GM18867 (cell line): ENCODE measurements around the gene CYFIP1.

Experiments used
- ATAC-seq: cut with Tn5 transposase; IDR thresholded peaks from one replicate; pipeline ENCODE4 v1.9.1; 2021; ENCODE audit warnings: mild to moderate bottlenecking, moderate library complexity; ENCODE audit not compliant: unreplicated experiment

The CYFIP1 gene

DNA sequence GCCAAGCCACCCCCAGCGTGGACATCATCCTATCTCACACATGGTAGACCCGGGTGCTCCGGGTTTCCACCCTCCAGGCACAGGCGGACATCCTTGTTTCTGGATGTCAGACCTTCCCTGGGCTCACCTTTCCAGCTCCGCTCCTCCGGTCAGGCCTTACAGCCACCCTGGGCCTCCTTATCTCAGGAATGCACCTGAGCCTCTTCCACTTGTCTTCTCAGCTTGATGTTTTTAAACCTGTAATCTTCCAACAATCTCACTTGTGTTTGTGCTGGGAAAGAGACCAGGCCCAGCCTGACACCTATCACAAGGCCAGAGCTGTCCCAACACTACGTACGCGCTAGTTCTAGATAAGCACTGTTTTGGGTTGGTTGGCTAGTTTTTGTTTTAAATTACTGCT lies 87.8 kb downstream of the CYFIP1 start:
- no peak for ATAC-seq

DNA sequence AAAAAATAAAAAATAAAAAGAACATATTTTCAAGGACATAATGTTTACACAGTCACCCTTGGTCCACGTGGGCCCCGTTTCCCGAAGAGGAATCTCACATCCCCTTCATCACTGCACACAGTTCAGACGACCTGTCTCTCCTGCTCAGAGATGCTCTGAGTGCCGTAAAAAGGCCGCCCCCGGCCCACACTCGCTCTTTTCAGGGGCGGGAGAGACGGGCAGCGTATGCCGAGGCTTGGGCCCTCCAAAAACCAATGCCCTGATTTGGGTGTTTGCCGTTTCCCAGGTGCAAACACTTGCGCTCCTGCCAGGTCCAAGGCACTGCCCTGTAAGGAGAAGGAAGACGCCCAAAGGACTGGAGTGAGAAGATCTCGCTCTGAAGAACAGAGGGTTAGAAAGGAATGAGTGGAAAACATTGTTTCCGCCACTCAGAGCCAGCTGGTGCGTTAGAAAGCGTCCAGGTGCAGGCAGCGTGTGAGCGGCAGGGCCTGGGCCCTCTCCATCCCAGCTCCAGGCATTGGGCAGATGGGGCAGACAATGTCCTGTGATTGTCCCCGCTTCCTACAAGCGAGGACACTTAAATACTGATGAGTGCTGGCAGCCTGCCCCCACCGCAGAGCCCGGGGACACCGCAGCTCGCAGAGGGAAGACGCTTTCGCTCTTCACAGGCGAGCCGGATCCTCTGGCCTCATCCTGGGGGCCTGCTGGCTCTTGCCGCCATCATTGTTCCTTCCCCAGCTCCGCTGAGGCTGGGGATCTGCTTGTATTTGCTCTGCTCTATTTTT lies 88.5 kb downstream of the CYFIP1 start:
- no peak for ATAC-seq

- ATAC-seq, result no peak
Observed at GRCh38 chr15:22890296-22890695, 89.9 kb downstream of the CYFIP1 start.

DNA sequence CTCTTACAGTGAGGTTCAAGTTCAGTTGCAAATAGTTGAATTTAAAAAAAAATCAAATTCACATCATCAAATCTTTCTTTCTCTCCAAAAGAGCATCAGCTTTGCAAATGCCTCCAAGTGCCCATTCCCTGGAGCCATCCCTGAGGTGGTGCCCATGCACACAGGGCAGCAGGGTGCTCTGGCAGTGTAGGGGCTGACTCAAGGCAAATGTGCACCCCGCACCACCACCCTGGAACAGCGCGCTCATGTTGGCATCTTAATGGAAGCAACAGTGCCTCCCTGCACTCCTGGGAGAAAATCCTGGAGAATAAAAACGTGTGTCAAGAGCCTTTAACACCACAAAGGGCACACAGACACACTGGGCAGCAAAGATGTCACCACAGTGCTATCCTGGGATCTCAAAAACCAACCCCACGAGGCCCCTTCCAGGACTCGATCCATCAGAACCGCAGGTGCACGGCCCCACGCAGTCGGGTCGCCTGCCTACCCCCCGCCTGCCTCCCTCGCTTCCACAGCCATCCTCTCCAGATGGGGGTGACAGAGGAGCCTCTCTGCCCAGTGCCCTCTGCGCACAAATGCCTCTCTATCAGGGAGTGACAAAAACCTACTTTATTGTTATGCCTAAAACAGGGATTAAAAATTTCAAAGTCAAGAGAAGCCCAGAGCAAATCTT lies 90.9 kb downstream of the CYFIP1 start:
- ATAC-seq, result no peak

- ATAC-seq, result no peak
Observed at GRCh38 chr15:22888120-22888859, 91.9 kb downstream of the CYFIP1 start.

DNA sequence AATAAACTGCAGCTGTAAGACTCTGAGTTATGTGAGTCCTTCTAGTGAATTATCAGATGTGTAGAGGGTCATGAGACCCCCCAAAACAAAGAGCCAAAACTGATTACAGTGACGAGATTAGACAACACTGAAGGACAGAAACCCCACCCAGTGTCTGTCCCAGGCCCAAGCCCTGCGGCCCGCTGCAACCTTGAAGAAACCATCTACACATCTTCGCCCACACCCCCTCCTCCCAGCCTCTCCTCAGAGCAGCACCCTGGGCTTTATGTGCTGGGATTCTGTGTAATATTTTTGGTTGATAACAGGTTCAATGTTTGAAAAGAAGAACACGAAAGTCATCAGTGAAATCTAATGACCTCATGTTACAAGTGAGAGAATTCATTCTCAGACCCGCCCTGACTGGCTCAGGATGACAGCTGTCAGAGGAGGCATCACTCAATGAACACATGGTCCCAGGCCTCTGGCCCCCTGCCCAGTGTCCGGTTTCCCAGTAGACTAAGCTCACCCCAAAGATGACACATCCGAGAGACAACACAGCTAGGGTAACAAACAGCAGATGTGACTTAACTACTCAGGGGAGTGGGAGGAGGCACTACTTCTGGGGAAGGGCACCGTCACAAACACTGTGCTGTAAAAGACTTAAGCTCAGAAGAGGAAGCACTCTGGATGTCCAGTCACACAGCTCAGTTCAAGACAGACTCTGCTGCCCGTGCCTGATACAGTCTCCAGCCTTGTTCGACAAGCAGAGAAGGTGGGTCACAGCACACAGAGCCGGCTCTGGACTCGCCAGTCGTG lies 92.8 kb downstream of the CYFIP1 start:
- no peak for ATAC-seq

DNA sequence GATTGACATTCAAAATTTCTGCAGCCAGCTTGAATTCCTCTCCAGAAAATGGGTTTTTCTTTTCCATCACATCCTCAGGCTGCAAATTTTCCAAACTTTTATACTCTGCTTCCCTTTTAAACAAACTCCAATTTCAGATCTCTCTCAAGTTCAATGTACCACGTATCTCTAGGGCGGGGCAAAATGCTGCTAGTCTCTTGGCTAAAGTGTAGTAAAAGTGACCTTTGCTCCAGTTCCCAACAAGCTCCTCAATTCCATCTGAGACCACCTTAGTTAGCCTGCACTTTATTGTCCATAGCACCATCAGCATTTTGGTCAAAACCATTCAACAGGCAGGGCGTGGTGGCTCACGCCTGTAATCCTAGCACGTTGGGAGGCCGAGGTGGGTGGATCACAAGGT lies 95.0 kb downstream of the CYFIP1 start:
- ATAC-seq, result no peak

DNA sequence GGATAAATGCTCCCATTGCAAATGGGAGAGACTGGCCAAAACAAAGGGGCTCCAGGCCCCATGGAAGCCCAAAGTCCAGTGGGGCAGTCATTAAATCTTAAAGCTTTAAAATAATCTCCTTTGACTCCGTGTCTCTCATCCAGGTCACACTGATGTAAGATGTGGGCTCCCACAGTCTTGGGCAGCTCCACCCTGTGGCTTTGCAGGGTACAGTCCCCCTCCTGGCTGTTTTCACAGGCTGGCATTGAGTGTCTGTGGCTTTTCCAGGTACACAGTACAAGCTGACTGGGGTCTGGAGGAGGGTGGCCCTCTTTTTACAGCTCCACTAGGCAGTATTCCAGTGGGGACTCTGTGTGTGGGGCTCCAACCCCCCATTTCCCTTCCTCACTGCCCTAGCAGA lies 95.8 kb downstream of the CYFIP1 start:
- ATAC-seq, result no peak

DNA sequence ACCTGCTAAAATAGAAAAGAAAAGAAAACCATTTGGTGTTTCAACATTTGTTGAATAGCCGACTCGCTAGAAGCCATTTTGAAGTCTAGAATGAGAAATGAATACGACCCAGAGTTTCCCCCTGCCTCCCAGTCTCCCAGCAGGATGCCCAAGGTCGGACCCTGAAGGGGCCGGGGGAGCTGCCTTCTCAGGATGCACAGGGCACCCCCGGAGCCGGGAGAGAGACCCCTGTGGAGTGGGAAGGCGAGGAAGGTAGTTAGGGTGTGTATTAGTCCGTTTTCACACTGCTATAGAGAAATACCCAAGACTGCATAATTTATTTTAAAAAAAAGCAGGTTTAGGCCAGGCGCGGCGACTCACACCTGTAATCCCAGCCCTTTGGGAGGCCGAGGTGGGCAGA lies 97.0 kb downstream of the CYFIP1 start:
- no peak for ATAC-seq

DNA sequence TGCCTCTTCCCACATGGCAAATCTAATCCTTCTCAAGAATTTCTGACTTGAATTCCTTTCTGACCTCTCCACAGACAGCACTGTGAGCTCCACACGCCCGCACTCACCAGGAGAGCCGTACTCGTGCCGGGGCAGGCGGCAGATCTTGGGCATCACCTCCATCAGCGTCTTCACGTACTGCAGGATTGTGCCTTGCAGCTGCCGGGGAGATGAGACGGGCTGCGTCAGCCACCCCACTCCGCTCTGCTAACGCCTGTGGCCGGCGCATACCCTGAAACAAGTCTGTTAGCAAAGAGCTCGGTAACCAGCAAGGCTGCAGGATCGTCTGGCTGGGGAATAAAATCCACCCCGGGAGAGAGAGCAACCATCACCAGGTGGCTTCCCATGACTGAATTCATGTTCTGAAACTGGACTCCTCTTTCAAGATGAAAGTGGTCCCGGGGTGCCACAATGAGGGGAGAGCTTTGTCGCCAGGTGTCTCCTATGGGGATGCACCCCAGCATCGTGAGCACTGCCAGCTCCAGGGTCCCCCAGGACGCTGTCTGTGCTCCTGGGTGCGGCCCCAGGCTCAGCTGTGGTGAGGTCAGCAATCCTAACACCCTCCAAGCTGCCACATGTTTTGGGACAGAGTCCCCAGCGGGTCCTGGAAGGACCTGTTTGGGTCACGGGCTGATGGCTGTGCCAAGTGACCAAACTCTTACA lies 98.3 kb downstream of the CYFIP1 start:
- ATAC-seq, result no peak

- no peak for ATAC-seq
Observed at GRCh38 chr15:22880981-22881738, 99.0 kb downstream of the CYFIP1 start.

GRCh38 chr15:22880068-22880980 lies 99.8 kb downstream of the CYFIP1 start:
- no peak for ATAC-seq

DNA sequence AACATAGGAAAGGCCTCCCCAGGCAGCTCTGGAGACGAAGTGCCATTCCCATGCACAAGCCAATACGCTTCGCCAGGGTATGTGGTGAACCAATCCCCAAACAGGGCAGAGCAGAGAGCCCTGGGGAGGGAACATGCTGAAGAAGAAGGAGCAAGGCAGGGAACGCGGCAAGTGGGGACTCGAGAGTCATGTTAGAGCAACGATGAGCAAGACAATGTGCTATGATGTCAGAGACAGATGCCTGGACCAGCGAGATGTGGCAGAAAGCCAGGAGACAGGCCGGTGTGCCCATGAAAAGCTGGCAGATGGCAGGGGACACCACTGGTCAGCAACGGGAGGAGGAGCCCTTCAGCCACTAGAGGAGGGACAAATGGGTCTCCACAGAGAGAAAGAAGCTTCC lies 102.1 kb downstream of the CYFIP1 start:
- no peak for ATAC-seq

- ATAC-seq, result no peak
Observed at GRCh38 chr15:22877607-22878006, 102.6 kb downstream of the CYFIP1 start.

DNA sequence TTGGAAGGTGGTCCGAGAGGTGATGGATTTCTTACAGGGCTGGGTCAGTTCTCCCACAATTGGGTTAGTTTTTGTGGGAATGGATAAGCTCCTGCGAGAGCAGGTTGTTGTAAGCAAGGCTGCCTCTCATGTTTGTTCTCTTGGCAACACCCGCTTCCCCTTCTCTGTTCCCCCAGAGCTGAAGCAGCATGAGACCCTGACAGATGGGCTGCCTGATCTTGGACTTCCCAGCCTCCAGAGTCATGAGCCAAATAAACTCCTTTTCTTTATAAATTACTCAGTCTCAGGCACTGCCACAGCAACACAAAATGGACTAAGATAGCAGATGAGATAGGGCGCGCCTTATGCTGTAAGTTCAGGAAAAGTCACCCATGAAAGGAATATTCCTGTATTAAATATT lies 103.1 kb downstream of the CYFIP1 start:
- no peak for ATAC-seq

DNA sequence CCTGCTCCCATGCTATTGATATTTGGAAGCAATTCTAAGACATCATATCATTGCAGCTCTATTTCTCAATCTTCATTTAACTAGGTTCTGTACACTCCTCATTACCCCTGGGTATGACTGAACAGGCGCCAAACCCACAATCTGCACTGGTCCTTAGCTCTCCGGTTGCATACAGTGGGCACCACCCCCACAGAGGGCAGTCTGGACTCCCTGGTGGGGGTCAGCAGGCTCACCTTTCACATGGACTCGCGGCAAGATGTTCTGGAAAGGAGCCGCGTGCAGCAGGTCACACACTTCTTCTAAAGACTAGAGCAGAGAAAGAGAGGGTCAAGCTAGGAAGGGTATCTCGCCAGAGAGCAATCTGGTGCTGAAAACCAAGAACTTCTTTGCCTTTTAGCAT lies 105.2 kb downstream of the CYFIP1 start:
- ATAC-seq, result no peak

GRCh38 chr15:22874256-22874655 lies 105.9 kb downstream of the CYFIP1 start:
- no peak for ATAC-seq

DNA sequence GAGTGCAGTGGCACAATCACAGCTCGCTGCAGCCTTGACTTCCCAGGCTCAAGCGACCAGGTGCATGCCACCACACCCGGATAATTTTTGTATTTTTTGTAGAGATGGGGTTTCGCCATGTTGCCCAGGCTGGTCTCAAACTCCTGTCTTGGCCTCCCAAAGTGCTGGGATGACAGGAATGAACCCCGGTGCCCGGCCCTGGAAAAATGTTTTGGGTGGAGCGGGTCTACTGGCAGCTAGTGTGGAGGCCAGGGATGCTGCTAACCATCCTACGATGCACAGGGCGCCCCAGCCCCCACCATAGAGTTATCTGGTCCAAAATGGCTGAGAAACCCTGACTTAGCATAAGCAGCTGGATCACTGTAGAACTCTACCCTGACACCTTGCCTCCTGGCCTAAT lies 106.3 kb downstream of the CYFIP1 start:
- no peak for ATAC-seq
